GM12865 (cell line): Measurements from ENCODE around the gene COPS3.

ENCODE experiments used
- DNase-seq: peaks from one replicate; pipeline ENCODE4 v3.0.0; 2010; ENCODE audit warnings: low read depth
- H3K4me3 ChIP-seq: 2 replicates; pipeline ENCODE4 v1.5.1; 2011; ENCODE audit warnings: mild to moderate bottlenecking, low read depth, low read length, control low read depth
- TF ChIP-seq, protein P1 (sequence below): IDR thresholded peaks from 2 replicates; pipeline ENCODE4 v1.5.1; 2011; ENCODE audit warnings: low read length, control low read depth, low read depth, inconsistent platforms; ENCODE audit not compliant: insufficient read depth; ENCODE audit errors: missing control alignments

Gene COPS3

DNA sequence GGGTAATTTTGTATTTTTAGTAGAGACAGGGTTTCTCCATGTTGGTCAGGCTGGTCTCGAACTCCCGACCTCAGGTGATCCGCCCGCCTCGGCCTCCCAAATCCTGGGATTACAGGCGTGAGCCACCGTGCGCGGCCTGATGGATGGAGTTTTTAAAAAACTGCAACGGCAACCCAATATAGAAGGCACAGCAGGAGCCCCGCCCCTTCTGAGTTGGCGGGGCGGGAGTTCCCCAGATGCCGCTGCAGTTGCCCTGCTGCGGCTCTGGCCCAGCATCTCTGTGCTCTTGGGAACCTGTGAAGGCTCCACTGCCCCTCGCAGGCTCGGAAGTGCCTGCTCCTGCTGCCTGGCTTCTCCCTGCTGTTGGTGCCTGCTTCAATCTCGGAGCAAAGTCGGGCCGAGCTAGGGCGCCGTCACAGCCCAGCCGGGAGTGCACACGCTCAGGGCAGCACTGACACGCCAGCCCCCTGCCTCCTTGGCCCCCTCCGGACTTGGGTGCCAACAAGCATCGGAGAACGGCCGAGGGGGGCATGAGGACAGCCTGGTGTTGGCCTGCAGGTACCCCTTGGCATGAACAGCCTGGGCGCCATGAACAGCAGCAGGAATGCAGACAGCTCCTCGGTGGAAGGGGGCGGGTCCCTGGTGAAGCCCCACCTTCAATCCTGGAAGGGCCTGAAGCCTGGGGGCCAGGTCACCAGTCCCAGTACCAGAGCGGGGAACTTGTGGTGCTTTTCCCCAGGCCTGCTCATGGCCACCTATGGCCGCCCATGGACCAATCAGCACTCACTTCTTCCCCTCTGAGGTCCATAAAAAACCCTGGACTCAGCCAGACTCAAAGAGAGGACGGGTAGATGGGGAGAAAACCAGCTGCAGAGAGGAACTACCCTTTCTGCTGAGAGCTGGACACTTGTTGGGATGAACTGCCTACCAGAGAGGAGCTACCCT is 19.9 kb upstream of the COPS3 start:
- peak overlapping the region; percentile 55 for H3K4me3 ChIP-seq
- TF ChIP-seq, protein P1, sequence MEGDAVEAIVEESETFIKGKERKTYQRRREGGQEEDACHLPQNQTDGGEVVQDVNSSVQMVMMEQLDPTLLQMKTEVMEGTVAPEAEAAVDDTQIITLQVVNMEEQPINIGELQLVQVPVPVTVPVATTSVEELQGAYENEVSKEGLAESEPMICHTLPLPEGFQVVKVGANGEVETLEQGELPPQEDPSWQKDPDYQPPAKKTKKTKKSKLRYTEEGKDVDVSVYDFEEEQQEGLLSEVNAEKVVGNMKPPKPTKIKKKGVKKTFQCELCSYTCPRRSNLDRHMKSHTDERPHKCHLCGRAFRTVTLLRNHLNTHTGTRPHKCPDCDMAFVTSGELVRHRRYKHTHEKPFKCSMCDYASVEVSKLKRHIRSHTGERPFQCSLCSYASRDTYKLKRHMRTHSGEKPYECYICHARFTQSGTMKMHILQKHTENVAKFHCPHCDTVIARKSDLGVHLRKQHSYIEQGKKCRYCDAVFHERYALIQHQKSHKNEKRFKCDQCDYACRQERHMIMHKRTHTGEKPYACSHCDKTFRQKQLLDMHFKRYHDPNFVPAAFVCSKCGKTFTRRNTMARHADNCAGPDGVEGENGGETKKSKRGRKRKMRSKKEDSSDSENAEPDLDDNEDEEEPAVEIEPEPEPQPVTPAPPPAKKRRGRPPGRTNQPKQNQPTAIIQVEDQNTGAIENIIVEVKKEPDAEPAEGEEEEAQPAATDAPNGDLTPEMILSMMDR: no peak
- DNase-seq: peak; percentile 67

DNA sequence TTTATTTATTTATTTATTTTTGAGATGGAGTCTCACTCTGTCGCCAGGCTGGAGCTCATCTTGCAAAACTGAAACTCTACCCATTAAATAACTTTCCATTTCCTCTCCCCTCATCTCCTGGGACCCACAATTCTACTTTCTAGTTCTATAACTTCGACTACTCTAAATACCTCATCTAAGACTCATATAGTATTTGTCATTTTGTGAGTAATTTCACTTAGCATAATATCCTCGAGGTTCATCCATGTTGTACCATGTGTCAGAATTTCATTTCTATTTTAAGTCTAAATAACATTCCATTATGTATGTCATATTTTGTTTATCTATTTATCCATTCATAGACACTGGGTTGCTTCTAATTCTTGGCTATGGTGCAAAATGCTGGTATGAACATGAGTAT is 17.1 kb upstream of the COPS3 start:
- peak; percentile 50 for DNase-seq
- TF ChIP-seq, protein P1: no peak
- H3K4me3 ChIP-seq: no peak overlapping the region

DNA sequence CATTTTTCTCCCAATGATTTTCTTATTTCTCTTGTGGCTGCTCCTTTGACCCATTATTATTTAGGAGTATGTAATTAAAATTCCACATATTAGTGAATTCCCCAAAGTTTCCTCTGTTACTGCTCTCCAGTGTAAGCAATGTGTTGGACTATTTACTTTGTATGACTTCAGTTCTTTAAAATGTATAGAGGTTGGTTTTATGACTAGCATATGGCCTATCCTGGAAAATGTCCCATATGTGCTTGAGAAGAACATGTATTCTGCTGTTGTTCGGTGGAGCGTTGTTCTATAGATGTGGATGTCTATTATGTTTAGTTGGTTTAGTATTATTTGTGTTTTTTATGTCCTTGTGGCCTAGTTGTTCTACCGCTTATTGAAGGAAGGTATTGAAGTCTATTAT is 16.2 kb upstream of the COPS3 start:
- TF ChIP-seq, protein P1: no peak
- no peak for DNase-seq
- H3K4me3 ChIP-seq: no peak overlapping the region

DNA sequence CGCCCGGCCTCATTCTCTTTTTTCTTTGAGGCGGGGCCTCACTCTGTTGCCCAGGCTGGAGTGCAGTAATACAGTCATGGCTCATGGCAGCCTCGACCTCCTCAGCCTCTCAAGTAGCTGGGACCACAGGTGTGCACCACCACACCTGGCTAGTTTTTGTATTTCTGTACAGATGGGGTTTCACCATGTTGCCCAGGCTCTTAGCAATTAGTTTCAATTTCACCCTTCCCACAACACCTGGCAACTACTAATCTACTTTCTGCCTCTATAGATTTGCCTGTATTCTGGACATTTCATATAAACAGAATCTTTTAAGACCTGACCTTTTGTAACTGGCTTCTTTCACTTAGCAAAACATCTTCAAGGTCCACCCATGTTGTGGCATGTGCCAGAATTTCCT is 14.1 kb upstream of the COPS3 start:
- DNase-seq: peak; percentile 67
- no peak overlapping the region for H3K4me3 ChIP-seq
- TF ChIP-seq, protein P1: no peak

DNA sequence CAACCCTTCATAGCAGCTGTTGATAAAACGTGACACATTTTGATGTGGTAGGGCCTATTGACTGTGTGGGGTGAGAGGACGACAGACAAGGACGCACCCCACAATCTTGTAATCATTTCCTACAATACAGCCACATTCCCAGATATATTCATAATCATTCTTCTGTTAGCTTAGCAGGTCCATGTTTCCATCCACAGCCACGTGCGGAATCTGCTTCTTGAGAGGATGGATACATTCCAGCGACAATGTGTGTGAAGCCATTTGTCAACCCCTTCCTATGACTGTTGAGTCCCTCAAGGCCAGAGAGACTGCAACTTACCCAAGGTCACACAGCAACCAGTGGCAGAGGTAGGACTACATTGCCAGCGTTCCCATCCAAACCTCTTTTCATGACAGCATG is 8.7 kb upstream of the COPS3 start:
- DNase-seq: no peak
- no peak overlapping the region for H3K4me3 ChIP-seq
- TF ChIP-seq, protein P1: no peak

DNA sequence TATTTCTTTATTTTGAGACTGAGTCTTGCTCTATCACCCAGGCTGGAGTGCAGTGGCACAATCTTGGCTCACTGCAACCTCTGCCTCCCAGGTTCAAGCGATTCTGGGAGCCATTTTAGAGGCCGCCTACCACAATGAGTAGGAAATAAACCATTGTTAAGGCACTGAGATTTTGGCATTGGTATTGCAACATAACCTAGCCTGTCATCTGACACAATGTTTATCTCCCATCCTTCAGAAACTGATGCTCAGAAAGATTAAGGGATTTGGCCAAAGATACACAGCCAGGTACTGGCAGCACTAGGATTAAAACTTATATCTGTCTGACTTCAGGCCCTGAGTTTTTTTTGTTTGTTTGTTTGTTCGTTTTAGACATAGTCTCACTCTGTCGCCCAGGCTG is 8.0 kb upstream of the COPS3 start:
- H3K4me3 ChIP-seq: no peak overlapping the region
- no peak for DNase-seq
- TF ChIP-seq, protein P1: no peak
